BE2C (cell line): Measurements from ENCODE around the gene C1orf105.

Source experiments
- DNase-seq: peaks from one replicate; pipeline ENCODE4 v3.0.0-alpha.2; 2020
- H3K27me3 ChIP-seq: fragments of 250-450 bp; sonication (Bioruptor Pico); 2 replicates; pipeline ENCODE4 v1.5.1; 2020; ENCODE audit warnings: mild to moderate bottlenecking
- H3K36me3 ChIP-seq: fragments of 250-450 bp; sonication (Bioruptor Pico); 2 replicates; pipeline ENCODE4 v1.5.1; 2020; ENCODE audit warnings: mild to moderate bottlenecking
- H3K4me1 ChIP-seq: fragments of 250-450 bp; sonication (Bioruptor Pico); 2 replicates; pipeline ENCODE4 v1.5.1; 2020
- H3K4me3 ChIP-seq: 2 replicates; pipeline ENCODE4 v1.5.1; 2011; ENCODE audit warnings: low read depth, low read length
- H3K9me3 ChIP-seq: fragments of 250-450 bp; sonication (Bioruptor Pico); 2 replicates; pipeline ENCODE4 v1.5.1; 2020
- TF ChIP-seq, protein P1 (sequence below): IDR thresholded peaks from 2 replicates; pipeline ENCODE4 v1.5.1; 2012; ENCODE audit warnings: mild to moderate bottlenecking, low read depth, low read length

The C1orf105 gene

DNA sequence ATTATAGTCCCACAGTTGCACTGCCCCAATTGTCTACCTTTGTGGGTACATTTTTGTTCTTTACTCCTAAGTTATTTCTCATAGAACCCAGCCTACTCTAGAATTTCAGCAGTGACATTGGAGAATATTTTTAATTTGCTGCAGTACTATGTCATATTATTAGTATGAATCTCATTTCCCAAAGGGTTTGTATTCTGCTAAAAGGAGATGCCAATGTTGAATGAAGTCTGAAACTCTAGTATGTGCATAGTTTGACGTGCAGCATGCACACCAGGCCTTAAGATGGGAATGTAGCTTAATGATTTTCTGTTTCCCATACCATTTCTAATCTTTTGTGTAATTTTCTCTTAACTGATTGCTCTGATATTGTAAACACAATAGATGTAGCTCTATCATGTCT, 10.5 kb upstream of the C1orf105 start:
- Histone ChIP-seq H3K9me3 (no peaks in the 10 kb centered on the region), H3K36me3 (no peaks in the 10 kb centered on the region), H3K27me3 (no peaks in the 10 kb centered on the region), H3K4me1 (no peaks in the 10 kb centered on the region), H3K4me3 (no peak overlapping the region)
- TF ChIP-seq, protein P1, sequence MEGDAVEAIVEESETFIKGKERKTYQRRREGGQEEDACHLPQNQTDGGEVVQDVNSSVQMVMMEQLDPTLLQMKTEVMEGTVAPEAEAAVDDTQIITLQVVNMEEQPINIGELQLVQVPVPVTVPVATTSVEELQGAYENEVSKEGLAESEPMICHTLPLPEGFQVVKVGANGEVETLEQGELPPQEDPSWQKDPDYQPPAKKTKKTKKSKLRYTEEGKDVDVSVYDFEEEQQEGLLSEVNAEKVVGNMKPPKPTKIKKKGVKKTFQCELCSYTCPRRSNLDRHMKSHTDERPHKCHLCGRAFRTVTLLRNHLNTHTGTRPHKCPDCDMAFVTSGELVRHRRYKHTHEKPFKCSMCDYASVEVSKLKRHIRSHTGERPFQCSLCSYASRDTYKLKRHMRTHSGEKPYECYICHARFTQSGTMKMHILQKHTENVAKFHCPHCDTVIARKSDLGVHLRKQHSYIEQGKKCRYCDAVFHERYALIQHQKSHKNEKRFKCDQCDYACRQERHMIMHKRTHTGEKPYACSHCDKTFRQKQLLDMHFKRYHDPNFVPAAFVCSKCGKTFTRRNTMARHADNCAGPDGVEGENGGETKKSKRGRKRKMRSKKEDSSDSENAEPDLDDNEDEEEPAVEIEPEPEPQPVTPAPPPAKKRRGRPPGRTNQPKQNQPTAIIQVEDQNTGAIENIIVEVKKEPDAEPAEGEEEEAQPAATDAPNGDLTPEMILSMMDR = no peak
- no peak for DNase-seq

GRCh38 chr1:172411791-172412338, 8.6 kb upstream of the C1orf105 start:
- H3K9me3 ChIP-seq = no peaks in the 10 kb centered on the region
- H3K4me1 ChIP-seq = no peaks in the 10 kb centered on the region
- TF ChIP-seq, protein P1 = no peak

DNA sequence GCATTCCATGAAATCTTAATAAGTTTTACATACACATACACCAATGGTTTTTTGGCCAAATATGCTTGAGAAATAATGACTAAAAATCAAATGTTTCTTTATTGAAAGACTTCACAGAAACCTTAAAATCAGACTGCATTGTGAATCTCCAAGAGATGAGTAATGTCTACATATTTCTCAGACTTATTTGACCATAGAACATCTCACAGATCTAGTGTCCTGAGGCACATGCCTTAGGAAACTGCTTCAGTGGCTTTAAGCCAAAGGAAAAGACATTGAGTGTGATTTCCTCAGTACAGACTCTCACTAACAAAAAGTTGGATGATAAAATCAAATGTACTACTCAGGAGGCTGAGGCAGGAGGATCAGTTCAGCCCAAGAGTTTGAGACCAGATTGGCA, 6.2 kb upstream of the C1orf105 start:
- no peaks in the 10 kb centered on the region for H3K36me3 ChIP-seq
- H3K4me1 ChIP-seq = no peaks in the 10 kb centered on the region
- no peak overlapping the region for H3K4me3 ChIP-seq
- no peaks in the 10 kb centered on the region for H3K9me3 ChIP-seq
- DNase-seq = no peak
- TF ChIP-seq, protein P1 = no peak
- no peaks in the 10 kb centered on the region for H3K27me3 ChIP-seq

More at GRCh38 chr1:172411791-172412338, 8.6 kb upstream of the C1orf105 start:
- Histone ChIP-seq H3K4me3 (no peak overlapping the region), H3K27me3 (no peaks in the 10 kb centered on the region), H3K36me3 (no peaks in the 10 kb centered on the region)
- no peak for DNase-seq

DNA sequence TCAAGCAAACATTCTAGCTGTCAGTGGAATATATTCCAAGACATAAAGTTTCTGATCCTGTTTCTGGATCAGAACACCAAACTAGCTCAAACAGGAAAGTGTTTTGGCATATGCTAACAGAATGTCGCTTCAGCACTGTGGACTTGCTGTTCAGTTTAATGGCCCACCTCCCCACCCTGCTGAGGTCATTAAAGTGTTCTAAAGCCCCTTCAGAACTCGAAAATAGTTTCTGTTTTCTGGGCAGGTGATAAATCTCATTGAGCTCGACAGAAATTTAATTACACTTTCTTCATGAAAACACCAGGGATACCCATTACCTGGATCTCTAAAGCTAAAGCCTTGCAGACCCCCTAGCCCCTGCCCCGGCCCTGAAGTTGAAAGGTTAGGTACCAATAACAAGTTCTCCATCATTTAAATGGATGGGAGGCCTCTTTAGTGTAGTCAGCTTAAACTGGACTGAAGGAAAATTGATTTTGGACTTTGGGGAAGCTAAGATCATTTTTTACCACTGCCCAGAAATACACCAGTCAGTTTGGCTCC, 3.9 kb upstream of the C1orf105 start:
- no peaks in the 10 kb centered on the region for H3K27me3 ChIP-seq
- no peaks in the 10 kb centered on the region for H3K4me1 ChIP-seq
- TF ChIP-seq, protein P1 = no peak
- no peak for DNase-seq
- H3K9me3 ChIP-seq = no peaks in the 10 kb centered on the region
- no peak overlapping the region for H3K4me3 ChIP-seq
- no peaks in the 10 kb centered on the region for H3K36me3 ChIP-seq

DNA sequence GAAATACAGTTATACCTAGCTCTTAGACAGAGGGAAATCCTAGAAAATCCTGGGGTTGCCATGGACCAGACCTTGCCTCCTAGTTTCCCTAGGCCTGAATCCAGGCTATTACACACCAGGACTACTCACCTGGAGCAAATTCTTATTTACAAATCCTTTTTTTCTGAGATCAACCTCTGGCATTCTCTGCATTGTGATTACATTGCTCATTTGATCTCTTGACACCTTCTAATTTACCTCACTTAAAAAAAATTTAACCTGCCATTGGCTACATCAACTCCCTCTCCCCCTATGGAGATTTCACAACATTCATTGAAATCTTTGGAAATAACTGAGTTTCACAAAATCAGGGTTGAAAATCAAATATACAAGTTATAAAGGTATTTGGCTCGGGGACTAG, 2.9 kb upstream of the C1orf105 start:
- H3K4me3 ChIP-seq = no peak overlapping the region
- no peaks in the 10 kb centered on the region for H3K27me3 ChIP-seq
- H3K9me3 ChIP-seq = no peaks in the 10 kb centered on the region
- no peaks in the 10 kb centered on the region for H3K4me1 ChIP-seq
- DNase-seq = no peak
- H3K36me3 ChIP-seq = no peaks in the 10 kb centered on the region
- TF ChIP-seq, protein P1 = no peak

- H3K36me3 ChIP-seq = no peaks in the 10 kb centered on the region
- DNase-seq = no peak
- no peaks in the 10 kb centered on the region for H3K4me1 ChIP-seq
- no peak overlapping the region for H3K4me3 ChIP-seq
- TF ChIP-seq, protein P1 = no peak
- no peaks in the 10 kb centered on the region for H3K27me3 ChIP-seq
- no peaks in the 10 kb centered on the region for H3K9me3 ChIP-seq
Observed at GRCh38 chr1:172421974-172422604, 1.6 kb downstream of the C1orf105 start.
